Subcutaneous adipose tissue (tissue), 4 donors: ENCODE results near the gene LRRC41. TPM values are rescaled to one million over a fixed set of nuclear protein-coding genes. Genes with fewer than 3 reads are reported as not detected.

ENCODE experiments used
- total RNA-seq, 4 donors: library from RNA; depleted of rRNA; stranded (reverse); fragments of >200 nt; gene quantifications; one replicate each; pipeline ENCODE4 v1.1.0, GENCODE V29; 2016
- TF ChIP-seq, protein P1 (sequence below): fragments of 450-650 bp; IDR thresholded peaks from one replicate; pipeline ENCODE4 v1.5.1; 2016; ENCODE audit warnings: low read depth, mild to moderate bottlenecking, control low read depth, antibody characterized with exemption, moderate library complexity

Gene LRRC41, protein sequence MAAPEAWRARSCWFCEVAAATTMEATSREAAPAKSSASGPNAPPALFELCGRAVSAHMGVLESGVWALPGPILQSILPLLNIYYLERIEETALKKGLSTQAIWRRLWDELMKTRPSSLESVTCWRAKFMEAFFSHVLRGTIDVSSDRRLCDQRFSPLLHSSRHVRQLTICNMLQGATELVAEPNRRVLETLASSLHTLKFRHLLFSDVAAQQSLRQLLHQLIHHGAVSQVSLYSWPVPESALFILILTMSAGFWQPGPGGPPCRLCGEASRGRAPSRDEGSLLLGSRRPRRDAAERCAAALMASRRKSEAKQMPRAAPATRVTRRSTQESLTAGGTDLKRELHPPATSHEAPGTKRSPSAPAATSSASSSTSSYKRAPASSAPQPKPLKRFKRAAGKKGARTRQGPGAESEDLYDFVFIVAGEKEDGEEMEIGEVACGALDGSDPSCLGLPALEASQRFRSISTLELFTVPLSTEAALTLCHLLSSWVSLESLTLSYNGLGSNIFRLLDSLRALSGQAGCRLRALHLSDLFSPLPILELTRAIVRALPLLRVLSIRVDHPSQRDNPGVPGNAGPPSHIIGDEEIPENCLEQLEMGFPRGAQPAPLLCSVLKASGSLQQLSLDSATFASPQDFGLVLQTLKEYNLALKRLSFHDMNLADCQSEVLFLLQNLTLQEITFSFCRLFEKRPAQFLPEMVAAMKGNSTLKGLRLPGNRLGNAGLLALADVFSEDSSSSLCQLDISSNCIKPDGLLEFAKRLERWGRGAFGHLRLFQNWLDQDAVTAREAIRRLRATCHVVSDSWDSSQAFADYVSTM
- 10 to 100 TPM; 44.7 to 58.0 (median 52.0) TPM for total RNA-seq

DNA sequence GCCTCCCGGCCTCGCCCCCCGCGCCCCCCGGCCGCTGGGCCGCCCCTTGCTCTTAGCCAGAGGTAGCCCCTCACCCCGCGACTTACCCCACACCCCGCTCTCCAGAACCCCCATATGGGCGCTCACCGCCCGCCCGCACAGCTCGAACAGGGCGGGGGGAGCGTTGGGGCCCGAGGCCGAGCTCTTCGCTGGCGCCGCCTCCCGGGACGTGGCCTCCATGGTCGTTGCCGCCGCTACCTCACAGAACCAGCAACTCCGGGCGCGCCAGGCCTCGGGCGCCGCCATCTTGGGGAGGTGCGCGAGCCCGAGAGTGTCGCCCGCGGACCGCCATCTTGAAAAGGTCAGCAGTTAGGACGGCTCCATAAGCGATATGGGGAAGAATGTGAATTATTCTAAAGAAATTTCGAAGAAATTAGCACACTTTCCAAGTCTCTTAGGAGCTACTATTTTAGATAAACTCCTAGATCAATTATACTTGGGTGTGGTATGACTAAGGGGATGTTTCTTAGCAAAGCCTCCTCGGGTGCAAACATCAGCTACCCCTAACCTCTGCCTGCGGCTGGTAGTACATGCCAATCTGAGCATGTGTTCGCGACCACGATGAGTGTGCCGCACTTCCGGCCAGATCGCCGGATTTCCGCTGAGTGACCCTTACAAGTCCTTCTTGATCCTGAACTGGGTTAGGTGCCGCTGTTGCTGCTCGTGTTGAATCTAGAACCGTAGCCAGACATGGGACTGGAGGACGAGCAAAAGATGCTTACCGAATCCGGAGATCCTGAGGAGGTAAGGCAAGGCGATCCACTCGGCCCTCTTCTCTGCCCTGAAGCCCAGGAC lies at the start of gene LRRC41, which contains the start of gene UQCRH:
TSS of gene LRRC41 (minus strand) at position 579 of the 834 bp plus-strand sequence. CDS start at position 285, 294 bp downstream.
TSS of gene UQCRH (plus strand) at position 661 of the 834 bp plus-strand sequence. CDS start at position 730, 69 bp downstream.
- TF ChIP-seq, protein P1, sequence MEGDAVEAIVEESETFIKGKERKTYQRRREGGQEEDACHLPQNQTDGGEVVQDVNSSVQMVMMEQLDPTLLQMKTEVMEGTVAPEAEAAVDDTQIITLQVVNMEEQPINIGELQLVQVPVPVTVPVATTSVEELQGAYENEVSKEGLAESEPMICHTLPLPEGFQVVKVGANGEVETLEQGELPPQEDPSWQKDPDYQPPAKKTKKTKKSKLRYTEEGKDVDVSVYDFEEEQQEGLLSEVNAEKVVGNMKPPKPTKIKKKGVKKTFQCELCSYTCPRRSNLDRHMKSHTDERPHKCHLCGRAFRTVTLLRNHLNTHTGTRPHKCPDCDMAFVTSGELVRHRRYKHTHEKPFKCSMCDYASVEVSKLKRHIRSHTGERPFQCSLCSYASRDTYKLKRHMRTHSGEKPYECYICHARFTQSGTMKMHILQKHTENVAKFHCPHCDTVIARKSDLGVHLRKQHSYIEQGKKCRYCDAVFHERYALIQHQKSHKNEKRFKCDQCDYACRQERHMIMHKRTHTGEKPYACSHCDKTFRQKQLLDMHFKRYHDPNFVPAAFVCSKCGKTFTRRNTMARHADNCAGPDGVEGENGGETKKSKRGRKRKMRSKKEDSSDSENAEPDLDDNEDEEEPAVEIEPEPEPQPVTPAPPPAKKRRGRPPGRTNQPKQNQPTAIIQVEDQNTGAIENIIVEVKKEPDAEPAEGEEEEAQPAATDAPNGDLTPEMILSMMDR = no peak

DNA sequence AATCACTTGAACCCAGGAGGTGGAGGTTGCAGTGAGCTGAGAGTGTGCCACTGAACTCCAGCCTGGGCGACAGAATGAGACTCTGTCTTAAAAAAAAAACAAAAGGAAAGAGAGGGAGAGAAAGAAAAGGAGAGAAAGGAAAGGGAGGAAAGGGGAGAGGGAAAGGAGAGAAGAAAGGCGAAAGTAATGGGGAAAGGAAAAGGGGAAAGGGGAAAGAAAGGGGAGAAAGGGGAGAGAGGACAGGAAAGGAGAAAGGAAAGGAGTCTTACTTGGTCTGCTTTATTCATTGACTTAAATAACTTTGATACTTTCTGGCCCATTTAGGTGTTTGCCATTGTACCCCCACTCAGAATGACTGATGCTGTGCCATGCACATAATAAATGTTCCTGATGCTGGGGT lies 48.9 kb upstream of the LRRC41 start:
- TF ChIP-seq, protein P1 = no peak

DNA sequence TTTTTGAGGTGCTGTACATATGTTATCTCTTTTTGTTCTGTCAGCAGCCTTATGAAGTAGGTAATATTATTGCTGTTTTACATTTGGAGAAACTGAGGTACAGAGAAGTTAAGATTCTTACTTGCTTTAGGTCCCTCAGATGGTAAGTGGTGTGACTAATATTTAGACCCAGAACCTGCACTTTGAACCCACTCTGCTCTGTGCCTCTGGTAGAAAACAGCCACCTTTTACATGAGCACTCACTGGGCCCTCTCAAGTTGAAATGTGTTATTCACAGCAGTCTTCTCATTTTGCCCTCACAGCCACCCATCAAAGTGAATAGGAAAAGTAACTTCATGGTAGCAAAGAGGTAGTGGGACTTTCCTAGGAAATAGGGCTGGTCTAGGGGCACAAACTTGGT lies 41.9 kb upstream of the LRRC41 start:
- TF ChIP-seq, protein P1 = no peak

DNA sequence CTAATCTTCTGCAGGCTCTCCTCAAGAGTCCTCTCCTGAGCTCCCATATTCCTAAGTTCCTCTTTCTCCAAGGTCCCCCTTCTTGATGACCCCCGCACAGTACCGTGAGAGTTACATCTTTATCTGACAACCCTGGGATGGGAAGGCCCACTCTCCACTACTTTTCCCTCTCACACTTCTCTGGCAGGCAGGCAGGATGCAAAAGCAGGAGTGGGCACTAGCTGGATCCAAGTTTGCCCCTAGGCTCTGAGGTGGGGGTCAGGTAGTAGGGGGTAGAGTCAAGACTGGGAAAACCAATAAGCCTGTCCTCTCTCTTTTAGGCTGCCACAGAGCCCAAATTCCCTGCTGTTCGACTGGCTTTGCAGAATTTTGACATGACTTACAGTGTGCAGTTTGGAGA lies 41.1 kb upstream of the LRRC41 start:
- TF ChIP-seq, protein P1 = no peak

DNA sequence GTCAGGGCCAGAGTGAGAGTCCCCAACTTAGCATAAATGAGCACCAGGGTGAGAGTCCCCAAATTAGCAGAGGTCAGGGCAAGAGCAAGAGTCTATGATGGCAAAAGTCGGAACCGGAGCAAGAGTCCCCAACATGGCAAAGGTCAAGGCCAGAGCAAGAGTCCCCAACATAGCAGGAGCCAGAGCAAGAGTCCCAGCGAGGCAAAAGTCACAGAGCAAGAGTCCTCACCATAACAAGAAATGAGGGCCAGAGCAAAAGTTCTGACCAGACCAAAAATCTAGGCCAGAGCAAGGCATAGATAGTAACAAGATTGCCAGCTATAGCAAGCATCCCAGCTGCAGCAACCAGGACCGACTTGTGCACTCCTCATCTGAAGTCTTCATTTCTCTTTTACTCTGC lies 40.3 kb upstream of the LRRC41 start:
- TF ChIP-seq, protein P1 = no peak

DNA sequence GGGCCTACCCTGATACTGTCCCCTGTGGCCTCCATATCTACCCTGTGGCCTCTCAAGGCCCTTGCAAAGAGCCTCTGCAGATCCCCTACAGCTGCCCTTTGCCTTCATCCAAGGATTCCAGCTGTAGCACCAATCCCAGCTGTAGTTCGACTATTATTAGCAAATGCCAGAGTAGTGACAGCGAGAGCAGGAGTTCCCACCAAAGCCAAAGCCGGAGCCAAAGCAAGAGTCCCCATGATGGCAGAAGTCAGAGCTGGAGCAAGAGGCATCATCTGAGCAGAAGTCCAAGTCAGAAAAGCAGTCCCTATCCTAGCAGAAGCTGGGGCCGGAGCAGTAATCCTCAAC lies 39.9 kb upstream of the LRRC41 start:
- TF ChIP-seq, protein P1 = no peak
